Central memory CD8-positive, alpha-beta T cell (primary cell): ENCODE results near the gene IFNAR1.
A peak's percentile ranks its signal among the peaks of the same experiment; 100 is the strongest.

ENCODE experiments used
- ATAC-seq: fragments of 150-1000 bp; cut with Tn5 transposase; replicated peaks from 2 replicates; pipeline ENCODE4 v1.10.0; 2022; ENCODE audit warnings: mild to moderate bottlenecking, moderate FRiP score, moderate number of reproducible peaks; ENCODE audit not compliant: poor library complexity, severe bottlenecking; ENCODE audit errors: extremely low read depth
- DNase-seq, 2 donors: peaks; one replicate each; pipeline ENCODE4 v3.0.0; 2021; ENCODE audit warnings: low spot score in 2 of 2
- H3K27ac Mint-ChIP-seq: one replicate; pipeline ENCODE4 v1.8.0; 2022; ENCODE audit warnings: low read depth, mild to moderate bottlenecking, moderate library complexity, mixed read lengths
- H3K27me3 Mint-ChIP-seq: one replicate; pipeline ENCODE4 v1.8.0; 2022; ENCODE audit warnings: mixed read lengths
- H3K36me3 Mint-ChIP-seq: one replicate; pipeline ENCODE4 v1.8.0; 2022; ENCODE audit warnings: mild to moderate bottlenecking, moderate library complexity, mixed read lengths; ENCODE audit not compliant: insufficient read depth
- H3K4me1 Mint-ChIP-seq: one replicate; pipeline ENCODE4 v1.8.0; 2022; ENCODE audit warnings: mixed read lengths
- H3K4me3 Mint-ChIP-seq: one replicate; pipeline ENCODE4 v1.8.0; 2022; ENCODE audit warnings: mild to moderate bottlenecking, moderate library complexity, mixed read lengths
- H3K9me3 Mint-ChIP-seq: one replicate; pipeline ENCODE4 v1.8.0; 2022; ENCODE audit warnings: mixed read lengths

Gene IFNAR1

GRCh38 chr21:33324291-33325221 is at the start of gene IFNAR1:
TSS of gene IFNAR1 (plus strand) at chr21:33324970. CDS start at chr21:33325056, 86 bp downstream.
- peaks cover 9% of the 10 kb centered on the region for H3K36me3 Mint-ChIP-seq
- peak; percentile 92 to 97 for DNase-seq
- H3K27me3 Mint-ChIP-seq = peaks cover 8% of the 10 kb centered on the region
- no peak within 1 kb of the TSS for H3K4me3 Mint-ChIP-seq
- H3K27ac Mint-ChIP-seq = no peak within 1 kb of the TSS
- peak; percentile 90 for ATAC-seq
- peaks cover 12% of the 10 kb centered on the region for H3K4me1 Mint-ChIP-seq
- no peaks in the 10 kb centered on the region for H3K9me3 Mint-ChIP-seq

GRCh38 chr21:33278721-33279120 is 46.0 kb upstream of the IFNAR1 start:
- ATAC-seq (no peak), DNase-seq (no peak)
- Mint-ChIP-seq H3K27ac (no peak overlapping the region), H3K4me1 (peaks cover 3% of the 10 kb centered on the region), H3K27me3 (no peaks in the 10 kb centered on the region), H3K9me3 (no peaks in the 10 kb centered on the region), H3K4me3 (no peak overlapping the region), H3K36me3 (peaks cover 32% of the 10 kb centered on the region)

GRCh38 chr21:33279330-33279820 is 45.4 kb upstream of the IFNAR1 start:
- H3K27me3 Mint-ChIP-seq = no peaks in the 10 kb centered on the region
- H3K27ac Mint-ChIP-seq = no peak overlapping the region
- ATAC-seq = no peak
- no peaks in the 10 kb centered on the region for H3K4me1 Mint-ChIP-seq
- no peaks in the 10 kb centered on the region for H3K9me3 Mint-ChIP-seq
- no peak overlapping the region for H3K4me3 Mint-ChIP-seq
- peaks cover 34% of the 10 kb centered on the region for H3K36me3 Mint-ChIP-seq
- no peak for DNase-seq

GRCh38 chr21:33281096-33281652 is 43.6 kb upstream of the IFNAR1 start:
- DNase-seq (no peak), ATAC-seq (no peak)
- H3K27ac Mint-ChIP-seq = no peak overlapping the region
- peaks cover 36% of the 10 kb centered on the region for H3K36me3 Mint-ChIP-seq
- no peaks in the 10 kb centered on the region for H3K9me3 Mint-ChIP-seq
- H3K4me3 Mint-ChIP-seq = no peak overlapping the region
- H3K4me1 Mint-ChIP-seq = peaks cover 8% of the 10 kb centered on the region
- H3K27me3 Mint-ChIP-seq = no peaks in the 10 kb centered on the region

- DNase-seq = no peak
- H3K27ac Mint-ChIP-seq = peak overlapping the region; percentile 5
- peaks cover 36% of the 10 kb centered on the region for H3K36me3 Mint-ChIP-seq
- no peak overlapping the region for H3K4me3 Mint-ChIP-seq
- ATAC-seq = no peak
- peaks cover 15% of the 10 kb centered on the region for H3K4me1 Mint-ChIP-seq
- H3K9me3 Mint-ChIP-seq = no peaks in the 10 kb centered on the region
- no peaks in the 10 kb centered on the region for H3K27me3 Mint-ChIP-seq
Observed at GRCh38 chr21:33283203-33283602, 41.6 kb upstream of the IFNAR1 start.

GRCh38 chr21:33286076-33286475 is 38.7 kb upstream of the IFNAR1 start:
- H3K9me3 Mint-ChIP-seq = no peaks in the 10 kb centered on the region
- H3K27ac Mint-ChIP-seq = peak overlapping the region; percentile 75
- no peak for DNase-seq
- H3K4me3 Mint-ChIP-seq = no peak overlapping the region
- H3K36me3 Mint-ChIP-seq = peaks cover 32% of the 10 kb centered on the region
- peaks cover 21% of the 10 kb centered on the region for H3K4me1 Mint-ChIP-seq
- ATAC-seq = no peak
- H3K27me3 Mint-ChIP-seq = no peaks in the 10 kb centered on the region

- H3K27ac Mint-ChIP-seq = peak overlapping the region; percentile 75
- DNase-seq = no peak
- peaks cover 32% of the 10 kb centered on the region for H3K36me3 Mint-ChIP-seq
- H3K9me3 Mint-ChIP-seq = no peaks in the 10 kb centered on the region
- H3K27me3 Mint-ChIP-seq = no peaks in the 10 kb centered on the region
- no peak for ATAC-seq
- no peak overlapping the region for H3K4me3 Mint-ChIP-seq
- peaks cover 22% of the 10 kb centered on the region for H3K4me1 Mint-ChIP-seq
Observed at GRCh38 chr21:33286600-33287456, 37.9 kb upstream of the IFNAR1 start.

- DNase-seq = no peak
Observed at GRCh38 chr21:33289199-33289819, 35.5 kb upstream of the IFNAR1 start.

GRCh38 chr21:33290441-33290840 is 34.3 kb upstream of the IFNAR1 start:
- Mint-ChIP-seq H3K9me3 (no peaks in the 10 kb centered on the region), H3K4me1 (peaks cover 48% of the 10 kb centered on the region), H3K36me3 (peaks cover 35% of the 10 kb centered on the region), H3K4me3 (no peak overlapping the region), H3K27me3 (no peaks in the 10 kb centered on the region), H3K27ac (peak overlapping the region; percentile 69)
- no peak for DNase-seq
- no peak for ATAC-seq

More at GRCh38 chr21:33289199-33289819, 35.5 kb upstream of the IFNAR1 start:
- Mint-ChIP-seq H3K36me3 (peaks cover 36% of the 10 kb centered on the region), H3K4me1 (peaks cover 45% of the 10 kb centered on the region), H3K4me3 (no peak overlapping the region), H3K27me3 (no peaks in the 10 kb centered on the region), H3K9me3 (no peaks in the 10 kb centered on the region), H3K27ac (no peak overlapping the region)
- ATAC-seq = no peak

- Mint-ChIP-seq H3K4me3 (no peak overlapping the region), H3K4me1 (peaks cover 36% of the 10 kb centered on the region), H3K27ac (no peak overlapping the region), H3K9me3 (no peaks in the 10 kb centered on the region), H3K36me3 (peaks cover 36% of the 10 kb centered on the region), H3K27me3 (no peaks in the 10 kb centered on the region)
- DNase-seq (no peak), ATAC-seq (no peak)
Observed at GRCh38 chr21:33291686-33292085, 33.1 kb upstream of the IFNAR1 start.

GRCh38 chr21:33292724-33293123 is 32.0 kb upstream of the IFNAR1 start:
- peak overlapping the region; percentile 88 for H3K27ac Mint-ChIP-seq
- no peaks in the 10 kb centered on the region for H3K27me3 Mint-ChIP-seq
- H3K4me3 Mint-ChIP-seq = no peak overlapping the region
- ATAC-seq (no peak), DNase-seq (no peak)
- peaks cover 38% of the 10 kb centered on the region for H3K36me3 Mint-ChIP-seq
- no peaks in the 10 kb centered on the region for H3K9me3 Mint-ChIP-seq
- peaks cover 34% of the 10 kb centered on the region for H3K4me1 Mint-ChIP-seq

- ATAC-seq (no peak), DNase-seq (no peak)
- peak overlapping the region; percentile 88 for H3K27ac Mint-ChIP-seq
- H3K36me3 Mint-ChIP-seq = peaks cover 38% of the 10 kb centered on the region
- H3K4me3 Mint-ChIP-seq = peak overlapping the region; percentile 42
- no peaks in the 10 kb centered on the region for H3K9me3 Mint-ChIP-seq
- no peaks in the 10 kb centered on the region for H3K27me3 Mint-ChIP-seq
- H3K4me1 Mint-ChIP-seq = peaks cover 34% of the 10 kb centered on the region
Observed at GRCh38 chr21:33293136-33293535, 31.6 kb upstream of the IFNAR1 start.
